ENCODE results near the gene EOMES. TPM values are rescaled to one million over a fixed set of nuclear protein-coding genes. Genes with fewer than 3 reads are reported as not detected.
A peak's percentile ranks its signal among the peaks of the same experiment; 100 is the strongest.

EOMES gene
- total RNA-seq (2021; fragmentation: NEBNext Ultra II Directional; extraction: Animal tissue kit (Norgen Biotek cat#: 25700)) (0.47 and 0.50 TPM in 2 replicates), polyA plus RNA-seq (2011; rRNA removed) (0.09 TPM in 2 replicates), polyA minus RNA-seq (2011; rRNA and poly(A)+ RNA removed) (0.25 and 0.37 TPM in 2 replicates)
- 0.13 TPM for polyA plus RNA-seq (2011; cell fraction: cytosol; rRNA removed)
- 0.11 TPM for polyA plus RNA-seq (2011; cell fraction: nucleus; rRNA removed)
- 0.18 to 0.91 TPM (median 0.46 TPM) in 4 replicates for polyA plus RNA-seq (2012, experiment 1 of 2)
- polyA plus RNA-seq (2012, experiment 2 of 2): 0.73 TPM
- polyA plus RNA-seq (2013, experiment 1 of 2): 0.26 TPM
- 0.18 TPM for polyA plus RNA-seq (2013, experiment 2 of 2)
- polyA minus RNA-seq (2011; cell fraction: cytosol; rRNA and poly(A)+ RNA removed): not detected
- polyA minus RNA-seq (2011; cell fraction: nucleus; rRNA and poly(A)+ RNA removed): 0.40 TPM
- long read RNA-seq, experiment 1: 0 reads
- long read RNA-seq, experiment 2: 0 reads

GRCh38 chr3:27721717-27722564 lies at the start of gene EOMES:
TSS of gene EOMES (minus strand) at chr3:27722323. CDS start at chr3:27722294, 29 bp downstream.
- no peaks in the 10 kb centered on the region for H3K79me1 ChIP-seq (ENCODE audit: low read depth, low read length)
- no peaks in the 10 kb centered on the region for H3K79me2 ChIP-seq (ENCODE audit: control insufficient read depth in 1 of 2, insufficient read depth in 2 of 2, low read length in 2 of 2)
- peak within 1 kb of the TSS; percentile 82 to 88 for H3K4me2 ChIP-seq (ENCODE audit: insufficient read depth in 1 of 2, low read depth in 2 of 2, low read length in 2 of 2)
- H2BK5ac ChIP-seq (ENCODE audit: low read depth, low read length): no peak within 1 kb of the TSS
- no peak within 1 kb of the TSS for H4K91ac ChIP-seq (replicated peaks; ENCODE audit: insufficient read length, low read length)
- peaks cover 14% of the 10 kb centered on the region for H3K23me2 ChIP-seq (ENCODE audit: low read depth, low read length)
- no peak within 1 kb of the TSS for H3K23ac ChIP-seq (ENCODE audit: insufficient read length)
- no peak within 1 kb of the TSS for H2BK120ac ChIP-seq (replicated peaks; ENCODE audit: low read depth, low read length)
- no peak within 1 kb of the TSS for H3K27ac ChIP-seq (ENCODE audit: low read depth, low read length)
- H2BK20ac ChIP-seq (ENCODE audit: low read length): no peak within 1 kb of the TSS
- peak within 1 kb of the TSS; percentile 38 for H4K8ac ChIP-seq (ENCODE audit: extremely low read depth, insufficient read depth, low read length)
- no peak within 1 kb of the TSS for H2BK15ac ChIP-seq (ENCODE audit: low read length)
- H4K5ac ChIP-seq (ENCODE audit: insufficient read length, low read depth, low read length): no peak within 1 kb of the TSS
- peaks cover 74 to 100% (median 89%) of the 10 kb centered on the region in 4 experiments for H3K27me3 ChIP-seq (replicated peaks in 1 of 4; ENCODE audit: control insufficient read depth in 3 of 4, extremely low read depth in 1 of 4, insufficient read depth in 3 of 4, low read length in 3 of 4)
- no peak within 1 kb of the TSS for H3K4ac ChIP-seq (replicated peaks; ENCODE audit: insufficient read length, low read depth, low read length)
- WGBS, 2 experiments (ENCODE audit: extremely low coverage in 1 of 2, insufficient coverage in 1 of 2, insufficient read length in 1 of 2, insufficient replicate concordance in 2 of 2, low coverage in 1 of 2, low lambda C conversion rate in 2 of 2, missing lambda C conversion rate in 1 of 2): 1% methylated on average over 45 of the region's 81 CpGs; no CpG with 5 or more reads in 1 of the 2 experiments
- H3K4me1 ChIP-seq (replicated peaks in 1 of 4; ENCODE audit: control insufficient read depth in 3 of 4, insufficient read depth in 4 of 4, low read length in 3 of 4): peaks cover 10 to 36% (median 16%) of the 10 kb centered on the region in 4 experiments
- H3K56ac ChIP-seq (replicated peaks; ENCODE audit: insufficient read length, low read depth, low read length): no peak within 1 kb of the TSS
- no peak within 1 kb of the TSS for H3K14ac ChIP-seq (ENCODE audit: insufficient read length)
- peak within 1 kb of the TSS; percentile 81 for H2BK12ac ChIP-seq (ENCODE audit: low read depth, low read length)
- peaks cover 9 to 27% of the 10 kb centered on the region in 2 experiments for H4K20me1 ChIP-seq (replicated peaks in 1 of 2; ENCODE audit: control insufficient read depth in 1 of 2, insufficient read depth in 2 of 2, low read length in 2 of 2)
- H3K9ac ChIP-seq (replicated peaks in 1 of 4; ENCODE audit: extremely low read depth in 1 of 4, low read depth in 3 of 4, low read length in 3 of 4): no peak within 1 kb of the TSS
- ChIA-PET POLR2A (ENCODE audit: partially characterized antibody) (interaction anchor here (1.6 to 2.9 kb wide), 2 partner anchors 9 to 10 kb away, joined by 3 to 9 read pairs; no protein-coding TSS in a partner anchor), CTCF (ENCODE audit: partially characterized antibody) (interaction anchor here (0.7 to 6.8 kb wide), 21 partner anchors 10 to 622 kb away, joined by 3 to 70 read pairs (median 4); no protein-coding TSS in a partner anchor)
- peak in 1 of 2 experiments; percentile 84 for DNase-seq (ENCODE audit: low read depth in 1 of 2, low spot score in 2 of 2)
- H2AFZ ChIP-seq (ENCODE audit: low read length): no peak within 1 kb of the TSS
- no peaks in the 10 kb centered on the region for H3K9me3 ChIP-seq (ENCODE audit: insufficient read depth in 2 of 2, low read depth in 1 of 2, low read length in 1 of 2)
- 0 out of 2 replicates have a peak within 1 kb of the TSS, but pooled peaks have one; percentile 19 for H3K18ac ChIP-seq (ENCODE audit: extremely low read depth, low read length)
- FAIRE-seq: no peak
- H3K36me3 ChIP-seq (ENCODE audit: control insufficient read depth in 2 of 4, insufficient read depth in 4 of 4, low read length in 3 of 4): no peaks in the 10 kb centered on the region
- H2AK5ac ChIP-seq (ENCODE audit: low read depth, low read length): no peak within 1 kb of the TSS
- H3K4me3 ChIP-seq (ENCODE audit: extremely low read depth in 1 of 4, insufficient read depth in 2 of 4, low read depth in 3 of 4, low read length in 4 of 4): peak within 1 kb of the TSS; percentile 23 to 64 (median 50)
- peak; percentile 100 for TF ChIP-seq CTBP2 (IDR thresholded peaks at IDR 0.05; ENCODE audit: borderline replicate concordance, insufficient read depth, insufficient read length, low read length)
- TF ChIP-seq BCL11A (IDR thresholded peaks at IDR 0.05; ENCODE audit: low read depth in 2 of 2, low read length in 2 of 2): no peak
- peak; percentile 22; the same call in 1 of the 2 replicates for TF ChIP-seq SUZ12 (IDR thresholded peaks at IDR 0.05; ENCODE audit: low read length)
- no peak for TF ChIP-seq CBX5 (IDR thresholded peaks at IDR 0.05; ENCODE audit: low read depth, low read length)
- no peak for TF ChIP-seq BACH1 (IDR thresholded peaks at IDR 0.05; ENCODE audit: low read length)
- 0 out of 2 replicates have a peak, but pooled peaks have one; percentile 7 for TF ChIP-seq KDM1A (IDR thresholded peaks at IDR 0.05; ENCODE audit: borderline replicate concordance, low read length)
- no peak for TF ChIP-seq ZNF274 (IDR thresholded peaks at IDR 0.05; ENCODE audit: borderline replicate concordance, extremely low read depth, low read length)
- no peak for TF ChIP-seq NANOG (IDR thresholded peaks at IDR 0.05; ENCODE audit: insufficient read depth, low read depth, low read length, poor library complexity, severe bottlenecking)
- peak; percentile 72 for TF ChIP-seq YY1 (IDR thresholded peaks at IDR 0.05; ENCODE audit: low read depth, low read length)

Measured in H1 (cell line).